HepG2 (cell line): ENCODE measurements around the gene RNASE4. TPM values are rescaled to one million over a fixed set of nuclear protein-coding genes. Genes with fewer than 3 reads are reported as not detected.

Experiments used
- CHD2 ChIP-seq: IDR thresholded peaks from 2 replicates; pipeline ENCODE4 v1.6.1; 2011; ENCODE audit warnings: low read depth, low read length, improper control_type of control experiment
- EHMT2 ChIP-seq: fragments of 200-600 bp; sonication (generic); IDR thresholded peaks from 2 replicates; pipeline ENCODE4 v1.7.0; 2017; ENCODE audit warnings: antibody characterized with exemption, low read depth, low read length, borderline replicate concordance
- FOSL2 ChIP-seq: sonication (generic); formaldehyde crosslinking; IDR thresholded peaks from 2 replicates; pipeline ENCODE4 v1.4.0; 2020; ENCODE audit warnings: missing genetic modification reagents
- HDAC2 ChIP-seq: sonication (generic); formaldehyde crosslinking; IDR thresholded peaks from 2 replicates; pipeline ENCODE4 v1.4.0; 2020; ENCODE audit warnings: missing genetic modification reagents
- MAFF ChIP-seq: IDR thresholded peaks from 2 replicates; pipeline ENCODE4 v1.6.1; 2011; ENCODE audit warnings: low read depth, low read length, improper control_type of control experiment
- MED13 ChIP-seq: sonication (generic); formaldehyde crosslinking; IDR thresholded peaks from 2 replicates; pipeline ENCODE4 v1.5.0; 2020; ENCODE audit warnings: missing genetic modification reagents
- SIN3A ChIP-seq: IDR thresholded peaks from 2 replicates; pipeline ENCODE4 v1.6.1; 2011; ENCODE audit warnings: low read depth, mild to moderate bottlenecking, control low read depth, low read length, borderline replicate concordance
- SNAPC2 ChIP-seq: sonication (generic); formaldehyde crosslinking; IDR thresholded peaks from 2 replicates; pipeline ENCODE4 v1.8.1; 2022; ENCODE audit warnings: mild to moderate bottlenecking, missing genetic modification reagents
- SRF ChIP-seq: IDR thresholded peaks from 2 replicates; pipeline ENCODE4 v1.6.1; 2011; ENCODE audit warnings: mild to moderate bottlenecking, low read depth, low read length, moderate library complexity
- TCF7L2 ChIP-seq: IDR thresholded peaks from 2 replicates; pipeline ENCODE4 v1.6.1; 2011; ENCODE audit warnings: mild to moderate bottlenecking, low read depth, low read length, moderate library complexity
- ZNF256 ChIP-seq: sonication (generic); formaldehyde crosslinking; conservative IDR thresholded peaks from 2 replicates; pipeline ENCODE4 v1.4.0; 2020; ENCODE audit warnings: missing genetic modification reagents
- ZNF282 ChIP-seq: fragments of 450-650 bp; IDR thresholded peaks from 2 replicates; pipeline ENCODE4 v1.6.1; 2018; ENCODE audit not compliant: partially characterized antibody
- ZNF33A ChIP-seq: sonication (generic); formaldehyde crosslinking; IDR thresholded peaks from 2 replicates; pipeline ENCODE4 v1.5.1; 2020; ENCODE audit warnings: missing genetic modification reagents, mild to moderate bottlenecking, moderate library complexity, borderline replicate concordance
- ZNF431 ChIP-seq: sonication (generic); formaldehyde crosslinking; IDR thresholded peaks from 2 replicates; pipeline ENCODE4 v1.9.0; 2022; ENCODE audit warnings: missing genetic modification reagents, low read depth, mild to moderate bottlenecking, borderline replicate concordance
- ZNF441 ChIP-seq: sonication (generic); formaldehyde crosslinking; IDR thresholded peaks from 2 replicates; pipeline ENCODE4 v1.7.0; 2021; ENCODE audit warnings: missing genetic modification reagents, borderline replicate concordance
- ZNF557 ChIP-seq: sonication (generic); formaldehyde crosslinking; IDR thresholded peaks from 2 replicates; pipeline ENCODE4 v1.4.0; 2020; ENCODE audit warnings: missing genetic modification reagents
- ZNF782 ChIP-seq: sonication (generic); formaldehyde crosslinking; IDR thresholded peaks from 2 replicates; pipeline ENCODE4 v1.4.0; 2020; ENCODE audit warnings: missing genetic modification reagents, mild to moderate bottlenecking, borderline replicate concordance
- polyA plus RNA-seq, 8 experiments: library from polyadenylated mRNA; depleted of rRNA in 3 of 8; stranded (reverse) in 7 of 8; unstranded in 1 of 8; fragments of >200 nt; fragmentation: Illumina TruSeq in 4 of 8; extraction: Trizol in 4 of 8; gene quantifications; 2 replicates each; pipeline versions ENCODE4 v1.2.1 to v1.2.3, GENCODE V29; 2011 to 2016; ENCODE audit warnings: low read depth in 4 of 8, missing spikeins in 1 of 8, mixed read lengths in 1 of 8; ENCODE audit not compliant: insufficient read depth in 1 of 8
- total RNA-seq, 5 experiments: library from RNA; depleted of rRNA; stranded (reverse); fragments of >200 nt; fragmentation: Illumina TruSeq; extraction: Trizol; gene quantifications; 2 replicates each; pipeline ENCODE4 v1.2.3, GENCODE V29; 2016; ENCODE audit warnings: low read depth in 1 of 5
- TF ChIP-seq, protein P1 (sequence below): sonication (generic); formaldehyde crosslinking; IDR thresholded peaks from 2 replicates; pipeline ENCODE4 v1.4.0; 2020; ENCODE audit warnings: mild to moderate bottlenecking, missing genetic modification reagents
- TF ChIP-seq, protein P2 (sequence below): sonication (generic); formaldehyde crosslinking; IDR thresholded peaks from 2 replicates; pipeline ENCODE4 v1.4.0; 2020; ENCODE audit warnings: missing genetic modification reagents
- TF ChIP-seq, protein P3 (sequence below): sonication (generic); formaldehyde crosslinking; IDR thresholded peaks from 2 replicates; pipeline ENCODE4 v1.8.0; 2022; ENCODE audit warnings: mild to moderate bottlenecking, missing genetic modification reagents
- TF ChIP-seq, protein P4 (sequence below): IDR thresholded peaks from 2 replicates; pipeline ENCODE4 v1.6.1; 2016

Gene RNASE4
- total and polyA plus RNA-seq, 2 of the 13 experiments (the other 11 are each of a cell fraction or from before 2014, with no cell fraction given) = 109 to 983 TPM

GRCh38 chr14:20683125-20683890 lies 1.1 kb upstream of the RNASE4 start (continued):
- TF ChIP-seq, protein P1, sequence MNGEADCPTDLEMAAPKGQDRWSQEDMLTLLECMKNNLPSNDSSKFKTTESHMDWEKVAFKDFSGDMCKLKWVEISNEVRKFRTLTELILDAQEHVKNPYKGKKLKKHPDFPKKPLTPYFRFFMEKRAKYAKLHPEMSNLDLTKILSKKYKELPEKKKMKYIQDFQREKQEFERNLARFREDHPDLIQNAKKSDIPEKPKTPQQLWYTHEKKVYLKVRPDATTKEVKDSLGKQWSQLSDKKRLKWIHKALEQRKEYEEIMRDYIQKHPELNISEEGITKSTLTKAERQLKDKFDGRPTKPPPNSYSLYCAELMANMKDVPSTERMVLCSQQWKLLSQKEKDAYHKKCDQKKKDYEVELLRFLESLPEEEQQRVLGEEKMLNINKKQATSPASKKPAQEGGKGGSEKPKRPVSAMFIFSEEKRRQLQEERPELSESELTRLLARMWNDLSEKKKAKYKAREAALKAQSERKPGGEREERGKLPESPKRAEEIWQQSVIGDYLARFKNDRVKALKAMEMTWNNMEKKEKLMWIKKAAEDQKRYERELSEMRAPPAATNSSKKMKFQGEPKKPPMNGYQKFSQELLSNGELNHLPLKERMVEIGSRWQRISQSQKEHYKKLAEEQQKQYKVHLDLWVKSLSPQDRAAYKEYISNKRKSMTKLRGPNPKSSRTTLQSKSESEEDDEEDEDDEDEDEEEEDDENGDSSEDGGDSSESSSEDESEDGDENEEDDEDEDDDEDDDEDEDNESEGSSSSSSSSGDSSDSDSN = no peak; the same call in 1 of the 2 replicates
- TF ChIP-seq MAFF (no peak), ZNF256 (0 out of 2 replicates have a peak, but pooled peaks have one; percentile 22), ZNF441 (CRISPR knock-in tag) (0 out of 2 replicates have a peak, but pooled peaks have one; percentile 12), ZNF33A (CRISPR knock-in tag) (0 out of 2 replicates have a peak, but pooled peaks have one; percentile 76), ZNF782 (CRISPR knock-in tag) (no peak), TCF7L2 (no peak), ZNF282 (no peak), ZNF557 (CRISPR knock-in tag) (peak; percentile 54; the same call in 1 of the 2 replicates), EHMT2 (no peak), CHD2 (0 out of 2 replicates have a peak, but pooled peaks have one; percentile 54), SNAPC2 (CRISPR knock-in tag) (peak; percentile 67; the same call in 1 of the 2 replicates), HDAC2 (CRISPR knock-in tag) (peak; percentile 79), ZNF431 (CRISPR knock-in tag) (peak; percentile 22; the same call in 1 of the 2 replicates), SRF (peak; percentile 40; the same call in 1 of the 2 replicates), MED13 (CRISPR knock-in tag) (peak; percentile 58), FOSL2 (peak; percentile 57), SIN3A (peak; percentile 68; the same call in 1 of the 2 replicates)
- TF ChIP-seq, protein P2, sequence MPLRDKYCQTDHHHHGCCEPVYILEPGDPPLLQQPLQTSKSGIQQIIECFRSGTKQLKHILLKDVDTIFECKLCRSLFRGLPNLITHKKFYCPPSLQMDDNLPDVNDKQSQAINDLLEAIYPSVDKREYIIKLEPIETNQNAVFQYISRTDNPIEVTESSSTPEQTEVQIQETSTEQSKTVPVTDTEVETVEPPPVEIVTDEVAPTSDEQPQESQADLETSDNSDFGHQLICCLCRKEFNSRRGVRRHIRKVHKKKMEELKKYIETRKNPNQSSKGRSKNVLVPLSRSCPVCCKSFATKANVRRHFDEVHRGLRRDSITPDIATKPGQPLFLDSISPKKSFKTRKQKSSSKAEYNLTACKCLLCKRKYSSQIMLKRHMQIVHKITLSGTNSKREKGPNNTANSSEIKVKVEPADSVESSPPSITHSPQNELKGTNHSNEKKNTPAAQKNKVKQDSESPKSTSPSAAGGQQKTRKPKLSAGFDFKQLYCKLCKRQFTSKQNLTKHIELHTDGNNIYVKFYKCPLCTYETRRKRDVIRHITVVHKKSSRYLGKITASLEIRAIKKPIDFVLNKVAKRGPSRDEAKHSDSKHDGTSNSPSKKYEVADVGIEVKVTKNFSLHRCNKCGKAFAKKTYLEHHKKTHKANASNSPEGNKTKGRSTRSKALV = peak; percentile 11; the same call in 1 of the 2 replicates
- TF ChIP-seq, protein P3, sequence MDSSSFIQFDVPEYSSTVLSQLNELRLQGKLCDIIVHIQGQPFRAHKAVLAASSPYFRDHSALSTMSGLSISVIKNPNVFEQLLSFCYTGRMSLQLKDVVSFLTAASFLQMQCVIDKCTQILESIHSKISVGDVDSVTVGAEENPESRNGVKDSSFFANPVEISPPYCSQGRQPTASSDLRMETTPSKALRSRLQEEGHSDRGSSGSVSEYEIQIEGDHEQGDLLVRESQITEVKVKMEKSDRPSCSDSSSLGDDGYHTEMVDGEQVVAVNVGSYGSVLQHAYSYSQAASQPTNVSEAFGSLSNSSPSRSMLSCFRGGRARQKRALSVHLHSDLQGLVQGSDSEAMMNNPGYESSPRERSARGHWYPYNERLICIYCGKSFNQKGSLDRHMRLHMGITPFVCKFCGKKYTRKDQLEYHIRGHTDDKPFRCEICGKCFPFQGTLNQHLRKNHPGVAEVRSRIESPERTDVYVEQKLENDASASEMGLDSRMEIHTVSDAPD = no peak
- TF ChIP-seq, protein P4, sequence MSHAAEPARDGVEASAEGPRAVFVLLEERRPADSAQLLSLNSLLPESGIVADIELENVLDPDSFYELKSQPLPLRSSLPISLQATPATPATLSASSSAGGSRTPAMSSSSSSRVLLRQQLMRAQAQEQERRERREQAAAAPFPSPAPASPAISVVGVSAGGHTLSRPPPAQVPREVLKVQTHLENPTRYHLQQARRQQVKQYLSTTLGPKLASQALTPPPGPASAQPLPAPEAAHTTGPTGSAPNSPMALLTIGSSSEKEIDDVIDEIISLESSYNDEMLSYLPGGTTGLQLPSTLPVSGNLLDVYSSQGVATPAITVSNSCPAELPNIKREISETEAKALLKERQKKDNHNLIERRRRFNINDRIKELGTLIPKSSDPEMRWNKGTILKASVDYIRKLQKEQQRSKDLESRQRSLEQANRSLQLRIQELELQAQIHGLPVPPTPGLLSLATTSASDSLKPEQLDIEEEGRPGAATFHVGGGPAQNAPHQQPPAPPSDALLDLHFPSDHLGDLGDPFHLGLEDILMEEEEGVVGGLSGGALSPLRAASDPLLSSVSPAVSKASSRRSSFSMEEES = 0 out of 2 replicates have a peak, but pooled peaks have one; percentile 8
